Measurements from ENCODE around the gene CD244.
A peak's percentile ranks its signal among the peaks of the same experiment; 100 is the strongest.
"Not testable (repeated sequence)": the region's sequence is repeated elsewhere in the genome, so short reads cannot be mapped to it uniquely, and the experiment has no call there.

CD244 gene

DNA sequence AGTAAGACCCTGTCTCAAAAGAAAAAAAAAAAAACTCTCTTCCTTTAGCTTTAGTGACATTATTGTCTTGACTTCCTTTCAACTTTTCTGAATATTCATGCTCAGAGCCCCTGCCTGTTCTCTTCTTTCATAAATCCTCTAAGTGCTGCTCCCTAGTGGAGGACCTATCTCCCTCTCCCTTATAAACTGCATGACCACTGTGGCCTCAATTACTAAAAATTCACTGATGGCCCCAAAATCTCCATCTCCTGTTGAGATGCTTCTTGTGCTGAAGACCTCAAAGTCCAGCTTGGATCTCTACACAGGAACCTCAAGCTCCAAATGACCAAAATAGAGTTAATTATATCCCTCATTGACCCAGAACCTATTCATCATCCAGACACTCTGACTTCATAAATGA lies 14.5 kb upstream of the CD244 start:
- no peak for DNase-seq (ENCODE audit: low read depth)
- no peak overlapping the region for H3K4me3 ChIP-seq (ENCODE audit: low read depth, low read length)
- TF ChIP-seq, protein P1, sequence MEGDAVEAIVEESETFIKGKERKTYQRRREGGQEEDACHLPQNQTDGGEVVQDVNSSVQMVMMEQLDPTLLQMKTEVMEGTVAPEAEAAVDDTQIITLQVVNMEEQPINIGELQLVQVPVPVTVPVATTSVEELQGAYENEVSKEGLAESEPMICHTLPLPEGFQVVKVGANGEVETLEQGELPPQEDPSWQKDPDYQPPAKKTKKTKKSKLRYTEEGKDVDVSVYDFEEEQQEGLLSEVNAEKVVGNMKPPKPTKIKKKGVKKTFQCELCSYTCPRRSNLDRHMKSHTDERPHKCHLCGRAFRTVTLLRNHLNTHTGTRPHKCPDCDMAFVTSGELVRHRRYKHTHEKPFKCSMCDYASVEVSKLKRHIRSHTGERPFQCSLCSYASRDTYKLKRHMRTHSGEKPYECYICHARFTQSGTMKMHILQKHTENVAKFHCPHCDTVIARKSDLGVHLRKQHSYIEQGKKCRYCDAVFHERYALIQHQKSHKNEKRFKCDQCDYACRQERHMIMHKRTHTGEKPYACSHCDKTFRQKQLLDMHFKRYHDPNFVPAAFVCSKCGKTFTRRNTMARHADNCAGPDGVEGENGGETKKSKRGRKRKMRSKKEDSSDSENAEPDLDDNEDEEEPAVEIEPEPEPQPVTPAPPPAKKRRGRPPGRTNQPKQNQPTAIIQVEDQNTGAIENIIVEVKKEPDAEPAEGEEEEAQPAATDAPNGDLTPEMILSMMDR (IDR thresholded peaks at IDR 0.05; ENCODE audit: control insufficient read depth, extremely low read depth, insufficient read depth), result peak; percentile 18; the same call in 1 of the 2 replicates

DNA sequence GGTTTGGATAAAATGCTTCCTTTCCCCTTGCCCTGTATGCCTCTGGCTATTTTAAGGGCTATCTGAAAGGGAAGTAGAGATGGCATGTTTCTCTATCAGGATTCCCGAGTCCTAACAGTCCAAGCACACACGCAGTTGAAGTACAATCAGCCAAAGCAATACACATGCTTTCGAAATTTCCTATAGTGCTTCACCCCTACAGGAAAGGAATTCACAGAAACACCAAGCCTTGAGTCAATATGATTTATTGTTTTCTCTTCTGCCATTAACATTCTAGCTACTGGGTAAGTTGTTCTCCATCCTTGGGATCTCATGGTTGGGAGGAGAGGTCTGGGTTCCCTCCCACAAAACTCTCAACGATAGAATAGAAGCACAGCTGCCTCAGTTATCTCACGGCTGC lies 13.6 kb upstream of the CD244 start:
- no peak overlapping the region for H3K4me3 ChIP-seq (ENCODE audit: low read depth, low read length)
- no peak for DNase-seq (ENCODE audit: low read depth)
- TF ChIP-seq, protein P1 (IDR thresholded peaks at IDR 0.05; ENCODE audit: control insufficient read depth, extremely low read depth, insufficient read depth), result no peak

DNA sequence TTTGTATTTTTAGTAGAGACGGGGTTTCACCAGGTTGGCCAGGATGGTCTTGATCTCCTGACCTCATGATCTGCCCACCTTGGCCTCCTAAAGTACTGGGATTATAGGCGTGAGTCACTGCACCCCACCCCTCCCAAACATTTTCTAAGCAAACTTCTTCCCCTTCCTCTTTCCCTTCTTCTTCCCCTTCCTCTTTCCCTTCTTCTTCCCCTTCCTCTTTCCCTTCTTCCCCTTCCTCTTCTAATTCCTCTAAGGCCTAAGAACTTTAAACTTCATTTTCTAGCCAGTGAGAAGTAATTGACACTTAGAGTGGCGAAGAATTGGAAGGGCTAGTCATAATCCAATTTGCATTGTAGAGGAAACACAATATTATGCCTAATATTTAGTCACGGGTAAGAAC lies 12.9 kb upstream of the CD244 start:
- not testable (repeated sequence) for DNase-seq (ENCODE audit: low read depth); H3K4me3 ChIP-seq (ENCODE audit: low read depth, low read length)

DNA sequence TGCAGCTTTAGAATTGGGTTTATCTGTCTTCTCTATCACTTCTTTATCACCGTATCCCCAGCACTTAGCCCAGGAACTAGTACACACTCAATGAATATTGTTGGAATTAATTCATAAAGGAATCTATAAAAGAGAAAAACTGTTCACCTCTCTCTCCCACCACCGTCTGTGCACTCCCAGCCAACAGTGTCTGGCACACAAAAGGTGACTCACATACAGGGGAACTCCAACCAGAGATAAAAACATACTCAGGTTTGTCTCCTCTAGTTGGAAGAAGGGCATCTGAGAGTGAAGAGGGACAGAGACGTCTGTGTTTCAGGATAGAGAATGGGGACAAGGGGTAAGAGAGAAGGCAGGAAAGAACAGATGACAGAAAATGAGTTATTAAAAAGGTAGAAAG lies 12.2 kb upstream of the CD244 start:
- DNase-seq (ENCODE audit: low read depth), result no peak
- TF ChIP-seq, protein P1 (IDR thresholded peaks at IDR 0.05; ENCODE audit: control insufficient read depth, extremely low read depth, insufficient read depth), result no peak
- no peak overlapping the region for H3K4me3 ChIP-seq (ENCODE audit: low read depth, low read length)

DNA sequence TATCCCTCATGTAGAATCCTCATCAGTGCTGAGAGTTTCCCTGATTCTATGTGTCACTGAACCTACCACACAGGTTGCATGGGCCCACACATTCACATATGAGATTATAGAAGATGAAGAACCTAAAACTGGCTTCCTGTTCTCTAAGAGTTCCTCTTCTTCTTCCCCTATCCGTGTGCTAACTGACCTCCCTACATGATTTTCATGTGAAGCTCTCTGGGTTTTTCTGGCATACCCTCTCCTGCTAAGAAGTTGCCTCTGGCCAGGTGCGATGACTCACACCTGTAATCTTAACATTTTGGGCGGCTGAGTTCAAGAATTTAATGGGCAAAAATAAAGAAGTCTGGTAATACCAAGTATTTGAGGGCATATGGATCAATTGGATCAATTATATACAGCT lies 5.5 kb upstream of the CD244 start:
- DNase-seq (ENCODE audit: low read depth), result no peak
- TF ChIP-seq, protein P1 (IDR thresholded peaks at IDR 0.05; ENCODE audit: control insufficient read depth, extremely low read depth, insufficient read depth), result no peak
- no peak overlapping the region for H3K4me3 ChIP-seq (ENCODE audit: low read depth, low read length)

DNA sequence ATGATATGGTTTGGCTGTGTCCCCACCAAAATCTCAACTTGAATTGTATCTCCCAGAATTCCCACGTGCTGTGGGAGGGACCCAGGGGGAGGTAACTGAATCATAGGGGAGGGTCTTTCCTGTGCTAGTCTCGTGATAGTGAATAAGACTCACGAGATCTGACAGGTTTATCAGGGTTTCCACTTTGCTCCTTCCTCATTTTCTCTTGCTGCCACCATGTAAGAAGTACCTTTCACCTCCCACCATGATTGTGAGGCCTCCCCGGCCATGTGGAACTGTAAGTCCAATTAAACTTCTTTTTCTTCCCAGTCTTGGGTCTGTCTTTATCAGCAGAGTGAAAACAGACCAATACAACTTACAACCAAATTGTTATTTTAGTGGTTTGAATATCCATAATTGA lies 5.0 kb upstream of the CD244 start:
- DNase-seq (ENCODE audit: low read depth), result not testable (repeated sequence)

DNA sequence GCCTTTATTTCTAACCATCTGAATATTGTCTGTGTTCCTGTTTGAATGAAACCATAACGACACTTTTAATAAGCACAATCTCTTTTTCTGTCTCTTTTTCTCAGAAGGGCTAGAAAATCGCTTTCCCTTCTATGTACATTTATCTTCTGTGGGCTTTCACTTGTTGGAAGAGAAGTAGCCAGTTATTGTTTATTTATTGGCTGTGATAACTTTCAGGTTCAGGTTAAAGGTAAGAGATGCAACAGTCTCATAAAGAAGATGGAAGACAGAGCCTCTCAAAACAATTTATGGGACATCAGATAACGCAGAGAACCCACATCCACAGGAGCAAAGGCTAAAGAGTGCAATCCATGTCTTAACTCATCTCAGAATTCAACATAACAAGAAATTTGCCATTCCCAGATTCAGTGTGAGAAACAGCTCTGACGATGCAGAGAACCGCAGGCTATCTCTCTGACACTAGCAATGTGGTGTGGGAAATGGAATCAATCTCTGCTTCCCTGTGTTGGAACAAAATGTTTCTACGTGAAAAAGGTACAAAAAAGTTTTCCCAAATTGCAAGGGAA lies 4.1 kb upstream of the CD244 start:
- no peak overlapping the region for H3K4me3 ChIP-seq (ENCODE audit: low read depth, low read length)
- DNase-seq (ENCODE audit: low read depth), result no peak
- TF ChIP-seq, protein P1 (IDR thresholded peaks at IDR 0.05; ENCODE audit: control insufficient read depth, extremely low read depth, insufficient read depth), result no peak

More for the DNA sequence above, 5.0 kb upstream of the CD244 start:
- H3K4me3 ChIP-seq (ENCODE audit: low read depth, low read length), result not testable (repeated sequence)

DNA sequence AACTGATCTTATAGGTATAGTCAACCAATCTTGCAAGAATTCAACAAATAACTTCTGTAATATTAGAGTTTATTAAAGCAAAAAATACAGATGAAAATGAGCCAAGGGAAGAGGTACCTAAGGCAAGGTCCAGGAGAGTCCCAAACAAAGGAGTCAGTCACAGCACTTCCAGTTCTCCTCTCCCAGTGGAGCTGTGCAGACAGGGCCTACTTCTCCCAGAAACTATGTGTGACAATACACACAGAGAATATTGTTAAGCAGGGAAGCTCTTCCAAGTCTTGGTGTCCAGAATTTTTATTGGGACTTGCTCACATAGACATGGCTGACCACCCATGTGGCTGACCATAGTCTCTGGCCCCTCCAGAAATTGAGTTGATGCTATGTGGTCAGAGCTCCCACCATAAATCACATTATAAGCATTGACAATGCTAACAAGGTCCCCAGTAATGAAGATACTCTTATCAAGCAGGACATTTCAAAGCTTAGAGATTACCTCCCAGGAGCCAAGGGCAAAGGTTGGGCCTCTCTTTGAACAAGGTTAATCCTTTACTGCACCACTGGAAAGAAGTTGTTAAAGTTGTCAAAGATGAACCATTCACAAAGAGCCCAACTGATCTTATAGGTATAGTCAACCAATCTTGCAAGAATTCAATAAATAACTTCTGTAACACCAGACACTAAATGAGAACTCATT lies 3.5 kb upstream of the CD244 start:
- TF ChIP-seq, protein P1 (IDR thresholded peaks at IDR 0.05; ENCODE audit: control insufficient read depth, extremely low read depth, insufficient read depth), result no peak
- no peak for DNase-seq (ENCODE audit: low read depth)
- H3K4me3 ChIP-seq (ENCODE audit: low read depth, low read length), result no peak overlapping the region

Measured in LNCaP clone FGC (cell line).